ENCODE measurements around the gene MARK2.

GRCh38 chr11:63873311-63873710 is 34.4 kb downstream of the MARK2 start:
- no peak for TF ChIP-seq POLR2AphosphoS5 (IDR thresholded peaks at IDR 0.05)
- no peak for TF ChIP-seq CTCF (IDR thresholded peaks at IDR 0.05)
